HG03457 (cell line): Measurements from ENCODE around the gene MAG.
"Not testable (repeated sequence)": the region's sequence is repeated elsewhere in the genome, so short reads cannot be mapped to it uniquely, and the experiment has no call there.

Source experiments
- ATAC-seq: cut with Tn5 transposase; IDR thresholded peaks from one replicate; pipeline ENCODE4 v1.9.1; 2021; ENCODE audit warnings: moderate number of reproducible peaks; ENCODE audit not compliant: unreplicated experiment

MAG gene

DNA sequence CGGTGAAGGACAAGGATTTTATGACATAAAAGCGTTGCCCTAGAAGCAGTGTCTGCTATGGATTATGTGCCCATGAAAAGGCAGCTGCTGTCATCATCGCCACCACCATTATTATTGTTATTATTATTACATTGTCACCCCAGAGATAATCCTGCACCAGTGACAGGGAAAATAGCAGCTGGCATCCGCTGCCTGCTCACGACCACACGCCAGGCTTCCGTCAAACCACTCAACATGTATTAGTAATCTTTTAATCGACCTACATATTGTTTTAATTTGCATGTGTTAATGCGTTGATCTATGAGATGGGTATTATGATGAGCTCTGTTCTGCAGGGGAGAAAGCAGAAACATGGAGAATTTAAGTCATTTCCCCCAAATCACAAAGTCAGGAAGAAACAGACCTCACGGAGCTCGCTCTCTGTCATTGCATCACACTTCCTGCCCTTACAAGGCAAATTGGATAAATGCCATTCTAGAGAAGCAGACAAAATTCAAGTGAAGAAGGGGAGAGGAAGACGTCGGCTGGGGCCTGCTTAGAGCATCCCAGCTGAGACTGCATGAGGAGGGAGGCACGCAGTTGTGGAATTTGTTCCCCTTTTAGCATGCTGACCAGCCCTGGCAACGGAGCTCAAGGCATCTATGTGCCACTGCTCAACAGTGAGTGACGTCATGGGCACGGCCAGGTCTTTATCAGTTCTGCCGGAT is 66.1 kb downstream of the MAG start, which contains the start of gene FFAR3:
TSS of gene FFAR3 (plus strand) at position 594 of the 707 bp plus-strand sequence. CDS start 431 bp downstream, outside the sequence.
- no peak for ATAC-seq

DNA sequence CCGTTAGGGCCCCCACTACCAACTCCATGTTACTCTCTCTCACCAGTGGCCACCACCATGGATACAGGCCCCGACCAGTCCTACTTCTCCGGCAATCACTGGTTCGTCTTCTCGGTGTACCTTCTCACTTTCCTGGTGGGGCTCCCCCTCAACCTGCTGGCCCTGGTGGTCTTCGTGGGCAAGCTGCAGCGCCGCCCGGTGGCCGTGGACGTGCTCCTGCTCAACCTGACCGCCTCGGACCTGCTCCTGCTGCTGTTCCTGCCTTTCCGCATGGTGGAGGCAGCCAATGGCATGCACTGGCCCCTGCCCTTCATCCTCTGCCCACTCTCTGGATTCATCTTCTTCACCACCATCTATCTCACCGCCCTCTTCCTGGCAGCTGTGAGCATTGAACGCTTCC is 66.9 kb downstream of the MAG start:
- ATAC-seq = not testable (repeated sequence)

DNA sequence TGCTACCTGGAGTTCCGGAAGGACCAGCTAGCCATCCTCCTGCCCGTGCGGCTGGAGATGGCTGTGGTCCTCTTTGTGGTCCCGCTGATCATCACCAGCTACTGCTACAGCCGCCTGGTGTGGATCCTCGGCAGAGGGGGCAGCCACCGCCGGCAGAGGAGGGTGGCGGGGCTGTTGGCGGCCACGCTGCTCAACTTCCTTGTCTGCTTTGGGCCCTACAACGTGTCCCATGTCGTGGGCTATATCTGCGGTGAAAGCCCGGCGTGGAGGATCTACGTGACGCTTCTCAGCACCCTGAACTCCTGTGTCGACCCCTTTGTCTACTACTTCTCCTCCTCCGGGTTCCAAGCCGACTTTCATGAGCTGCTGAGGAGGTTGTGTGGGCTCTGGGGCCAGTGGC is 67.4 kb downstream of the MAG start:
- ATAC-seq = not testable (repeated sequence)

- ATAC-seq = not testable (repeated sequence)
Observed at GRCh38 chr19:35360081-35360480, 68.1 kb downstream of the MAG start.

- ATAC-seq = no peak
Observed at GRCh38 chr19:35360880-35361420, 69.0 kb downstream of the MAG start.

DNA sequence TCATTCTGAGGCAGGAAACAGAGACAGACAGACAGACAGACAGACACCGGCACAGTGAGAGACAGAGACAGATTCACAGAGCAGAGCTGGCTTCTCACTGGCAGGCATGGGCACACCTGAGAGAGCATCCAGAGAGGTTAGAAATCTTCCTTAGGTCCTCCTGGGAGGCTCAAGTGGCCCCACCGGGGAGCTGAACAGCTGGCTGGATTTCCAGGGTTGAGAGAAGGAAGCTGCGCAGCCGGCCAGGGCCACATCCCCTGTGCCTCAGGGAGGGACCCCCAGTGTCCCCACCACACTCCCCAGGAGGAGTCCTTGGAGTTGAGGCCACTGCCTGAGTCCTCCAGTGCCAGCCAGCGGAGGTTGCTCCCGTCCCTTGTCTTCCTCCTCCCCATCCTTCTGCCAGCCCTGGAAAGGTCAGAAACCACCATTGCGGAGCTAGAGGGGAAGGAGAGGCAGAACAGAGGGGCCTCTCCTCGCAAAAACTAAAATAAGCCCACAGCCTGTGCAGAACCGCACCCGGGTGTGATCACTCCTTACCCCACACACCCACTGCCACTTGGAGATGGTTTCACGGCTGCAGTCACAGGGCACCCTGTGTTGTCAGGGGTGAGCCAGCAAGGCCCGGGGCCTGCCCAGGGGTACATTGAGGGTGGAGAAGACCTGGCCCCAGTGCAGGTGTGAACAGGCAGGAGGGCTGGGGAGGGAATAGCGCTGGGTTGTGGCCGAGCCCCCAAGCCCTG is 70.5 kb downstream of the MAG start:
- ATAC-seq = no peak

GRCh38 chr19:35363001-35363590 is 71.1 kb downstream of the MAG start:
- no peak for ATAC-seq
